ENCODE measurements around the gene SALL3.

Gene SALL3

GRCh38 chr18:78979730-78980278, at the start of gene SALL3:
SALL3 (plus strand) TSS chr18:78979818; CDS start chr18:78980275, 457 bp downstream.
- TF ChIP-seq GATA2 (IDR thresholded peaks at IDR 0.05; ENCODE audit: low read depth, low read length) (no peak), GATA3 (IDR thresholded peaks at IDR 0.05; ENCODE audit: low read depth, low read length) (no peak)

GRCh38 chr18:78932281-78932680, 47.3 kb upstream of the SALL3 start:
- no peak for TF ChIP-seq GATA2 (IDR thresholded peaks at IDR 0.05; ENCODE audit: low read depth, low read length)
- TF ChIP-seq GATA3 (IDR thresholded peaks at IDR 0.05; ENCODE audit: low read depth, low read length) = no peak

- TF ChIP-seq GATA3 (IDR thresholded peaks at IDR 0.05; ENCODE audit: low read depth, low read length) = no peak
- no peak for TF ChIP-seq GATA2 (IDR thresholded peaks at IDR 0.05; ENCODE audit: low read depth, low read length)
Measured at GRCh38 chr18:78934003-78934402, 45.6 kb upstream of the SALL3 start.

- TF ChIP-seq GATA2 (IDR thresholded peaks at IDR 0.05; ENCODE audit: low read depth, low read length) = no peak
- TF ChIP-seq GATA3 (IDR thresholded peaks at IDR 0.05; ENCODE audit: low read depth, low read length) = no peak
Measured at GRCh38 chr18:78934551-78935225, 44.9 kb upstream of the SALL3 start.

DNA sequence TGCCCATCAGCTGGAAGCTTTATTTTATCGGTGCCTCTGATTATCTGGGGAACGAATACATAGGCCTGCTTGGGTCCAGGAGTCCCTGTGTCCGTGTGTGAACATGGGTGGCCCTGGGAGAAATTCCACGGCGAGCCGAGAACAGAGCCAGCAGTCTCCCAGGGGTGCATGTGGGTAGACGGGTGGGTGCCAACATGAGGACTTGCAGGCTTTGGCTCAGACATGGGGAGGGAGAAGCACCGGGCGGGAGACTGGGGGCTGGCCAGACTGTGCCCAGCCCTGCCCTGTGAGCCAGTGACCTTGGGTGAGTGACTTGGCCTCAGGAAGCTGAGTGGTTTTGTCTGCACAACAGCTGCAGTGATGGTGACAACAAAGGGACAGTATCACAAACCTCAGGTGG, 44.2 kb upstream of the SALL3 start:
- TF ChIP-seq GATA3 (IDR thresholded peaks at IDR 0.05; ENCODE audit: low read depth, low read length) (no peak), GATA2 (IDR thresholded peaks at IDR 0.05; ENCODE audit: low read depth, low read length) (no peak)

DNA sequence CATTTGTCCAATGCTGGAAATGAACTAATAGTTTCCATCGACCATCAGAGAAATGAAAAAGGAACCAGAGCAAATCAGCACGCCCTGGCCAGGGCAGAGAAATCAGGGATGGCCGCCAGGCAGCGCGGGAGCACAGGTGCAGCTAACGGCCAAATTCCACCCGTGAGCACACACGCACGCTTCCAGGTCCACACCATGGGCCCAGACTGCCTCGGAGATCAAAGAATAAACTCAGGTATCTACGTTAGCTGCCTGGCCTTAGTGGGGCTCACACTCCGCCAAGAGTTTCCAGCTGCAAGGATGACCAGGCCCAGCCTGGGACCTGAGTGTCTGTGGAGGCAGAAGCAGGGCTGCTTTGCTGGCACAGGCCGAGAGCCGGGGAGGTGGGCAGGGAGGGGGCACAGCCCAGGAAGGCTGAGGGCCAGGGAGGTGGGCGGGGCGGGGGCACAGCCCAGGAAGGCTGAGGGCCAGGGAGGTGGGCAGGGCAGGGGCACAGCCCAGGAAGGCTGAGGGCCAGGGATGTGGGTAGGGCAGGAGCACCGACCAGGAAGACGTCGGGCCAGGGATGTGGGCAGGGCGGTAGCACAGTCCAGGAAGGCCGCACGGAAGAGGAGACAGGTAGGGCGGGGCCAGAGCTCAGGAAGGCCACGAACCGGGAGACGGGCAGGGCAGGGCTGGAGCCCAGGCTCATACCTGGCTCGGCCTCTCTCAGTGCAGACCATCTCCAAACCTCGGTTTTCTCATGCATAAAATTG, 43.2 kb upstream of the SALL3 start:
- no peak for TF ChIP-seq GATA2 (IDR thresholded peaks at IDR 0.05; ENCODE audit: low read depth, low read length)
- no peak for TF ChIP-seq GATA3 (IDR thresholded peaks at IDR 0.05; ENCODE audit: low read depth, low read length)

GRCh38 chr18:78937166-78937565, 42.5 kb upstream of the SALL3 start:
- TF ChIP-seq GATA2 (IDR thresholded peaks at IDR 0.05; ENCODE audit: low read depth, low read length) (no peak), GATA3 (IDR thresholded peaks at IDR 0.05; ENCODE audit: low read depth, low read length) (no peak)

DNA sequence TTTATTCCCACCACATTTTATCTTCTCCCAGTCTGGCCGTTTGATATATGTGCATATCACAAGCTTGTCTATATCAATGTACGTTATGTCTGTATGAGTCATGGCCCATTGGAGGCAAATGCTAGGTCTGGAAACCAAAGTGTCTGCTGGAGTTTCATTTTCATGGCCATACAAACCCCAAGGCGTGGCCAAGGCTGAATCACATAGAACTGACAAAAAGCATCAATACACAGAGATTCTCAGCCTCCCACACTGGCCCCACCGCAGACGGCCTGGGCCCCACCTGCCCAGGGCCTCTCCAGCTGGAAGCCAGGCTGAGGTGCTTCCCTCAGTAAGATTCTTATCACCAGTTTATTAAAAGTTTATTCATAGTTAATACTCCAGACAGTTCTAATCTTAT, 40.5 kb upstream of the SALL3 start:
- TF ChIP-seq GATA3 (IDR thresholded peaks at IDR 0.05; ENCODE audit: low read depth, low read length) (no peak), GATA2 (IDR thresholded peaks at IDR 0.05; ENCODE audit: low read depth, low read length) (no peak)

- TF ChIP-seq GATA2 (IDR thresholded peaks at IDR 0.05; ENCODE audit: low read depth, low read length) = no peak
- TF ChIP-seq GATA3 (IDR thresholded peaks at IDR 0.05; ENCODE audit: low read depth, low read length) = no peak
Measured at GRCh38 chr18:78939734-78940494, 39.7 kb upstream of the SALL3 start.

DNA sequence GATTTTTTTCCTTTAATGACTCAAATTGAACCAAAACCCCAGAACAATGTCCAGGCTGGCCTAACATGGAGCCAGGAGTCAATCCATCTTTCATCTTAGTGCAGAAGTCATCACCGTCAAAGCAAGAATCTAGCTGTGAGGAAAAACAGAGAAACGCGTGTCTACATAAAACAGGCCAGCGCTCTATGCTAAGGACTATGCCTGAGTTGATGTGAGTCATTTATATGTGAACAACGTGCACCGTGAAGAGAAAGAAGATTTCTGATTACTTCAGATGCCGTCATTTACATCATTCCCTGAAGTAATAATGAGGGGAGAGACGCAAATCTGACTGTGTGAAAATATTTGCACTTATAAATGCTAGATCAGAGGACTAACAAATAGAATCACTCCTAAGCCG, 34.0 kb upstream of the SALL3 start:
- TF ChIP-seq GATA3 (IDR thresholded peaks at IDR 0.05; ENCODE audit: low read depth, low read length) (no peak), GATA2 (IDR thresholded peaks at IDR 0.05; ENCODE audit: low read depth, low read length) (no peak)

- no peak for TF ChIP-seq GATA2 (IDR thresholded peaks at IDR 0.05; ENCODE audit: low read depth, low read length)
- no peak for TF ChIP-seq GATA3 (IDR thresholded peaks at IDR 0.05; ENCODE audit: low read depth, low read length)
Measured at GRCh38 chr18:78947291-78947690, 32.3 kb upstream of the SALL3 start.

DNA sequence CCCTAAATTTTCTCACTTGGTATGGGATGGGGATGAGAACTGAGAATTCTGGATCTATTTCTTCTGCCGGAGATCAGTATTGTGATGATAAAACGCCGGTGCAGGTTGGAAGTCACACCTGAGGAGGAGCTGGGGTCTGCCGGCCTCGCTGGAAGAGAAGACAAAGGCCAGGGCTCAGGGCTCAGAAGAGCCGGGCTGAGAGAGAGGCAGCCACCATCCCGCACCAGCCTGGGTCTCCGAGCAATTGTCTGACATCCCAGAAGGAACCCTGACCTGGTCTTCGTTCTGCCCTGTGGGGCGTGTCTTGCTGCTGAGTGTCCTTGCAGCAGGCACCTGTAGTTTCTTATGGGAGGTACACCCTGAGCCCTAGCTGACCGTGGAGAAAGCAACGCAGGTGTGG, 31.4 kb upstream of the SALL3 start:
- TF ChIP-seq GATA3 (IDR thresholded peaks at IDR 0.05; ENCODE audit: low read depth, low read length) (no peak), GATA2 (IDR thresholded peaks at IDR 0.05; ENCODE audit: low read depth, low read length) (no peak)

DNA sequence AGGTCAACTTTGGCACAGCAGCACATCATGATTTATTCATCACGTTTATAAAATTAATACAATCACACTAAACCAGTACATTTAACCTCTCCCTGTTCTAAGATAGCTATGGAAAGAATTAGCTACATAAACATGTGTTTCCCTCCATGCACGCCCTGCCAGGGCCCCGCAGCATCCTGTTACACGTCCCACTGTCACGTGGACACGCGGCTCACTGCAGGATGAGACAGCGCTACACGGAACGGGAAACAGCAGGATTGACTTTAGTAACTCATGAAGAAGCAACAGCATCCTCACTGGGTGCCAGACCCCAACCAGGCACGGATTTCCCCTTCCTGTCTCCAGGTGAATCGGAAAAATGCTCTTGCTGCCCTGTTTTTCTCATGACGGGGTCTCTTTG, 30.9 kb upstream of the SALL3 start:
- TF ChIP-seq GATA2 (IDR thresholded peaks at IDR 0.05; ENCODE audit: low read depth, low read length) (no peak), GATA3 (IDR thresholded peaks at IDR 0.05; ENCODE audit: low read depth, low read length) (no peak)

DNA sequence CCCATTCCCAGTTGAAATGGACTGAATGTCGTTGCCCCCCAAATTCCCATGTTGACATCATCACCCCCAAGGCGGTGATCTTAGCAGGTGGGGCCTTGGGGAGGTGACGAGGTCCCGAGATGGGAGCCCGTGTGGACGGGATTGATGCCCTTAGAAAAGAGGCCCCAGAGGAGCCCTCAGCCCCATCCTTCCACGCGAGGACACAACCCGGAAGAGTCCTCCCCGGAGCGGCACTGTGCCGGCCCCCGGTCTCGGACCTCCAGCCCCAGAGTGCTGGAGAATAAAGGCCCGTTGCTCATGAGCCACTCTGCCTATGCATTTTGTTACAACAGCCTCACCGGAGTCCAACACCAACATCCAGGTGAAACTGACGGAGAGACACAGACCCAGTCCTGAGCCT, 30.4 kb upstream of the SALL3 start:
- no peak for TF ChIP-seq GATA2 (IDR thresholded peaks at IDR 0.05; ENCODE audit: low read depth, low read length)
- no peak for TF ChIP-seq GATA3 (IDR thresholded peaks at IDR 0.05; ENCODE audit: low read depth, low read length)

Data from SH-SY5Y (cell line).